ENCODE measurements around the gene TMEM218. TPM values are rescaled to one million over a fixed set of nuclear protein-coding genes. Genes with fewer than 3 reads are reported as not detected.
"Not testable (repeated sequence)": the region's sequence is repeated elsewhere in the genome, so short reads cannot be mapped to it uniquely, and the experiment has no call there.

Gene TMEM218
- total RNA-seq, 1 experiment from 2014 or later: 14.5 TPM

- BruUV-seq (replicated peaks): no TSS peak
- H3K36me3 Mint-ChIP-seq (ENCODE audit: insufficient read depth, unreplicated experiment): peaks cover 9% of the 10 kb centered on the region
- TF ChIP-seq, protein P1, sequence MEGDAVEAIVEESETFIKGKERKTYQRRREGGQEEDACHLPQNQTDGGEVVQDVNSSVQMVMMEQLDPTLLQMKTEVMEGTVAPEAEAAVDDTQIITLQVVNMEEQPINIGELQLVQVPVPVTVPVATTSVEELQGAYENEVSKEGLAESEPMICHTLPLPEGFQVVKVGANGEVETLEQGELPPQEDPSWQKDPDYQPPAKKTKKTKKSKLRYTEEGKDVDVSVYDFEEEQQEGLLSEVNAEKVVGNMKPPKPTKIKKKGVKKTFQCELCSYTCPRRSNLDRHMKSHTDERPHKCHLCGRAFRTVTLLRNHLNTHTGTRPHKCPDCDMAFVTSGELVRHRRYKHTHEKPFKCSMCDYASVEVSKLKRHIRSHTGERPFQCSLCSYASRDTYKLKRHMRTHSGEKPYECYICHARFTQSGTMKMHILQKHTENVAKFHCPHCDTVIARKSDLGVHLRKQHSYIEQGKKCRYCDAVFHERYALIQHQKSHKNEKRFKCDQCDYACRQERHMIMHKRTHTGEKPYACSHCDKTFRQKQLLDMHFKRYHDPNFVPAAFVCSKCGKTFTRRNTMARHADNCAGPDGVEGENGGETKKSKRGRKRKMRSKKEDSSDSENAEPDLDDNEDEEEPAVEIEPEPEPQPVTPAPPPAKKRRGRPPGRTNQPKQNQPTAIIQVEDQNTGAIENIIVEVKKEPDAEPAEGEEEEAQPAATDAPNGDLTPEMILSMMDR (IDR thresholded peaks at IDR 0.05; ENCODE audit: unreplicated experiment): no peak
- H3K4me1 Mint-ChIP-seq (ENCODE audit: low read depth, unreplicated experiment): peaks cover 18% of the 10 kb centered on the region
- intact Hi-C loops (cut with micrococcal nuclease; ENCODE audit: unreplicated experiment): no loop called here
- no peak overlapping the region for H3K27ac Mint-ChIP-seq (ENCODE audit: unreplicated experiment)
- no peak overlapping the region for H3K4me3 Mint-ChIP-seq (ENCODE audit: low read depth, unreplicated experiment)
- H3K27me3 Mint-ChIP-seq (ENCODE audit: unreplicated experiment): no peaks in the 10 kb centered on the region
- H3K9me3 Mint-ChIP-seq (ENCODE audit: low read depth, unreplicated experiment): no peaks in the 10 kb centered on the region
- CTCF ChIA-PET: interaction anchor here (0.5 kb wide), 1 partner anchor 26 kb away, joined by 3 read pairs; no protein-coding TSS in a partner anchor
- DNase-seq: no peak
Observed at GRCh38 chr11:125061281-125061680, 50.1 kb downstream of the TMEM218 start.

- Mint-ChIP-seq H3K27me3 (ENCODE audit: unreplicated experiment) (no peaks in the 10 kb centered on the region), H3K4me3 (ENCODE audit: low read depth, unreplicated experiment) (no peak overlapping the region), H3K4me1 (ENCODE audit: low read depth, unreplicated experiment) (peaks cover 36% of the 10 kb centered on the region), H3K36me3 (ENCODE audit: insufficient read depth, unreplicated experiment) (peaks cover 3% of the 10 kb centered on the region), H3K9me3 (ENCODE audit: low read depth, unreplicated experiment) (no peaks in the 10 kb centered on the region), H3K27ac (ENCODE audit: unreplicated experiment) (no peak overlapping the region)
- CTCF ChIA-PET: no interaction called here
- no TSS peak for BruUV-seq (replicated peaks)
- intact Hi-C loops (cut with micrococcal nuclease; ENCODE audit: unreplicated experiment): loop anchor here (5.0 kb wide), 1 partner anchor 85 kb away; no protein-coding TSS in a partner anchor
- DNase-seq: no peak
- TF ChIP-seq, protein P1 (IDR thresholded peaks at IDR 0.05; ENCODE audit: unreplicated experiment): no peak
Observed at GRCh38 chr11:125057693-125058016, 53.8 kb downstream of the TMEM218 start.

DNA sequence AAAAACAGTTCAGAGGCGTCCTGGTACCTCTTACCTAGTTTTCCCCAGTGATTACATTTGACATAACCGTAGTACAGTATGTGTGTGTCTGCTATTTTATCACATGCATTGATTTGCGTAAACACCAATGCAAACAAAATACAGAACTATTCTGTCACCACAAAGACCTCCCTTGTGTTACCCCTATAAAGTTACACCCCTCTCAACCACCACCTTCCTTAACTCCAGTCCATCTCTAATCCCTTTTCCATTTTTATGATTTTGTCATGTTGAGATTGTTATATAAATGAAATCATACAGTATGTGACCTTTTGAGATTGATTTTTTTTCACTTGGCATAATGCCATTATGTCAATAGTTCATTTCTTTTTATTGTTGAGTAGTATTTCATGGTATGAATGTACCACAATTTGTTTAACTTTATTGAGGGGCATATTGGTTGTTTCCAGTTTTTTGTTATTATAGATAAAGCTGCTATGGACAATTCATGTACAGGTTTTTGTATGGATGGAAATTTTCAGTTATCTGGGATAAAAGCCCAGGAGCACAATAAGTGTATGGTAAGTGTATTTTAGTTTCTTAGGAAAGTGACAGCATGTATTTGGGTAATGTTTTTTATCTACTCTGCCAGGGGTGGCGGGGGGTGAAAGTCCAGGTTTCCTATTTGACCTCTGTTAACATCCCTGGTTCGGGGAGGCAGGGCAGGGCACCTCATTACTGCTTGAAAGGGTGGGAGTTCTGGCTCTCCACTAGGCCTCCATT is 54.3 kb downstream of the TMEM218 start:
- Mint-ChIP-seq H3K36me3 (ENCODE audit: insufficient read depth, unreplicated experiment) (no peaks in the 10 kb centered on the region), H3K27me3 (ENCODE audit: unreplicated experiment) (no peaks in the 10 kb centered on the region), H3K9me3 (ENCODE audit: low read depth, unreplicated experiment) (no peaks in the 10 kb centered on the region), H3K4me1 (ENCODE audit: low read depth, unreplicated experiment) (peaks cover 36% of the 10 kb centered on the region), H3K4me3 (ENCODE audit: low read depth, unreplicated experiment) (no peak overlapping the region), H3K27ac (ENCODE audit: unreplicated experiment) (no peak overlapping the region)
- CTCF ChIA-PET: no interaction called here
- intact Hi-C loops (cut with micrococcal nuclease; ENCODE audit: unreplicated experiment): loop anchor here (5.0 kb wide), 1 partner anchor 85 kb away; no protein-coding TSS in a partner anchor
- DNase-seq: no peak
- TF ChIP-seq, protein P1 (IDR thresholded peaks at IDR 0.05; ENCODE audit: unreplicated experiment): no peak
- no TSS peak for BruUV-seq (replicated peaks)

DNA sequence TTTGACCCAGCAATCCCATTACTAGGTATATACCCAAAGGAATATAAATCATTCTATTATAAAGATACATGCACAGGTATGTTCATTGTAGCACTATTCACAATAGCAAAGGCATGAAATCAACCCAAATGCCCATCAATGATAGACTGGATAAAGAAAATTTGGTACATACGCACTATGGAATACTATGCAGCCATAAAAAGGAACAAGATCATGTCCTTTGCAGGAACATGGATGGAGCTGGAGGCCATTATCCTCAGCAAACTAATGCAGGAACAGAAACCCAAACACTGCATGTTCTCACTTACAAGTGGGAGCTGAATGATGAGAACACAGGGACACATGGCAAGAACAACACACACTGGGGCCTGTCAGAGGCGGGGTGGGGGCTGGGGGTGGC is 55.3 kb downstream of the TMEM218 start:
- BruUV-seq (replicated peaks); DNase-seq; H3K9me3 Mint-ChIP-seq (ENCODE audit: low read depth, unreplicated experiment); H3K27ac Mint-ChIP-seq (ENCODE audit: unreplicated experiment); H3K36me3 Mint-ChIP-seq (ENCODE audit: insufficient read depth, unreplicated experiment); H3K4me3 Mint-ChIP-seq (ENCODE audit: low read depth, unreplicated experiment); H3K27me3 Mint-ChIP-seq (ENCODE audit: unreplicated experiment); CTCF ChIA-PET: not testable (repeated sequence)
- intact Hi-C loops (cut with micrococcal nuclease; ENCODE audit: unreplicated experiment): loop anchor here (5.0 kb wide), 1 partner anchor 84 kb away; no protein-coding TSS in a partner anchor
- H3K4me1 Mint-ChIP-seq (ENCODE audit: low read depth, unreplicated experiment): peaks cover 36% of the 10 kb centered on the region
